ENCODE results near the gene GRID1.

Gene GRID1

GRCh38 chr10:86339226-86339865 lies 27.2 kb downstream of the GRID1 start:
- no peak for DNase-seq (ENCODE audit: low read depth in 2 of 2)

GRCh38 chr10:86337121-86337601 lies 29.4 kb downstream of the GRID1 start:
- no peak for DNase-seq (ENCODE audit: low read depth in 2 of 2)

- no peak for DNase-seq (ENCODE audit: low read depth in 2 of 2)
Observed at GRCh38 chr10:86336341-86336740, 30.3 kb downstream of the GRID1 start.

DNA sequence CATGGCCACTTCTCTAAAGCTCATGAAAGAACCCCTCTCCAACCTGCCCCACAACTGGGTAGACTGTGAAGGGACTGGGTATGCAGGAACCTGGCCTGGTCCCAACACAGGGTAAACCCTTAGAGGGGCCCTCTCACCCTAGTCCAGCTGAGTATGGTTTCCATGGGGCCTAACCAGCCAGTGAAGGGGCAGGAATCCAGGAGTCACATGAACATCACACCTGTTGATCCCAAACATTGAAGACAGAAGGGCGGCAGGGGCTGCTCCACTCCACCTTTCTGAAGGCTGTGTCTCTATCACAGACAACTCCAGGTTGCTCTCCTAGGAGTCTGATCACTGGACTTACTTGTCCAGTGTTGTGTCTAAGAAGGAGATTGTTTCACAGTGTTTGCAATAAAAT lies 30.8 kb downstream of the GRID1 start:
- no peak for DNase-seq (ENCODE audit: low read depth in 2 of 2)

DNA sequence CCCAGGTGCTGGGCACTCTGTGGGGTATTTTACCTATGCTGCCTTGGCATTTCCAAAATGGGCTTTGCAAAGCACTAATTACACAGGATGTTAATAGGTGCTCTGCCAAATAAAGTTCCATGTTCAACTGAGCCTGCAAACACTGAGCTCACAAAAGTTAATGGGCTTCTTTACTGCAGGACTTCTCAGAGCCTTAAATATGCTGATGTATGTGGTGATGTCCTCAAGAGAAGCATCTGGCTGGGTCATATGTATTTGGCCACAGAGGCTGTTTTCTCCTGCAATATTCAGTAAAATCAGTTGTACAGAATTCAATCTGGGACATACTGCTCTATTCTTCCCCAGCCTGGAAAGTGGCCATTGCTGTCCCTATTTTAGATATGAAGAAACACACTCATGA lies 31.3 kb downstream of the GRID1 start:
- DNase-seq (ENCODE audit: low read depth in 2 of 2) = no peak

DNA sequence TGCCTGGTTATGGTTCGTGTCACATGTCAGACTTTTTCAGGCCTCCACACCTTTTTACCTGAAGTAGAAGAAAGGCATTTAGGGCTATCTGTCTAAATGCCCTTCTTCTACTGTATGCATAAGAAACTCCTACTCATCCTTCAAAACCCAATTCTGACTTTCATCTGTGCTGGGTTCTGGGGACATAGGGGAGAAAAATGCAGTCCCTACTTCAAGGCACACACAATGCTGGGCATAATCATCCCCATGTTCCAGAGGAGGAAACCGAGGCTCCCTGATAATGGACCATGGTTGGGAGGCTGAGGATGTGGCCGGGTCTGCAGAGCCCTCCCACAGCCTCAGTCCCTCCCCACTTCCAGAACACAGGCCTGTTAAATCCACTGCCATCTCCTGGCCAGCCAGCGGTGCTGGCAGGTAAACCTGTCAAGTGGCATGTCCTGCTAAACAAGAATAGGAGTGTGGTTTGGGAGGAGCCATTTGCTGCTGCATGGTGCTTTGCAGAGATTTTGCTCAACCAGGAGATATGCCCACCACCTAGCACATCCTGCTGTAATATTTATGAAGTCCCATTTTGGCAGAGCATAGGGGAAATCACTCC lies 32.0 kb downstream of the GRID1 start:
- no peak for DNase-seq (ENCODE audit: low read depth in 2 of 2)

DNA sequence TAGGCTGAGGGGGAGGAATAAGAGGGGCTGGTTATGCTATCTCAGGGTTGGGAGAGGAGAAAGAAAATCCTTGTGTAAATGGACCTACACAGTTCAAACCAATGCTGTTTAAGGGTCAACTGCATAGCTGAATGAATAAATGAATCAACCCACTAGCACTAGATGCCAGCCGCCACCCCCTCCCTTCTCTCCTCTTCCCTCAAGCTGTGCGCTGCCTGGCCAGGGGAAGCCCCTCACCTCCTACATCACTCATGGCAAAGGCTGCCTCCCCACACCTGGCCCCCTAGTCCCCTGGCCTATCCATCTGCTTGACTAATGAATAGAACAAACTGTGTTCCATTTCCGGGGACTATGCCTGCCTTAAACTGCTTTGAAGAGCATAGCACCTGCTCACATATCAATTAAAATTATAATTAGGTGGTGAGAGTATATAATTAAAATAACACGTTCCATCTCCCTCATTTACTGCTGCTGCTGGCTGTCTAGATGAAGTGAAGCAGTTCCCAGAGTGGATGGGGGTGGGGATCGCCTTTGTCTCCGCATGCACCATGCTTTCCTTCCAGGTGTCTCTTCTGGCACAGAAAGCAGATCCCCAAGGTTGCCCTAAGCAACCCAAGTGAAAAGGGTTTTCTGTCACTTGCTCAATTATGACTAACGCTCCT lies 32.6 kb downstream of the GRID1 start:
- no peak for DNase-seq (ENCODE audit: low read depth in 2 of 2)

DNA sequence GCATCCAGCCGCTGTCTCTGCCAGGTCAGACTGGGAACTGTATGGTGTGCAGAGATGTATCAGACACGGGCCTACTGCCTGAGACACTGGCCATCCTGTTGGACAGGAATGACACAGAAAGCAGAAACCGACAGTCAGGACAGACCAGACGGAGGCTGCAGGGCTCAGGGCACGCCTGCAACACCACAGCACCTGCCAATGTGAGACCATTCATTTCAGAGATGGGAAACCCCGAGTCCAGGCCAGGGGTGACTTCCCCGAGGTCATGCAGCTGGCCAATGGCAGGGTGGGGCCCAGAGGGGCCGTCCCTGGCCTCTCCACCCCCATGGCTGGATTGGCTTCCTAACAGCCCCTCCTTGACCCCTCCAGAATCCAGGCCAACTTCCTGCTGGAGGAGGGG lies 34.7 kb downstream of the GRID1 start:
- DNase-seq (ENCODE audit: low read depth in 2 of 2) = no peak

DNA sequence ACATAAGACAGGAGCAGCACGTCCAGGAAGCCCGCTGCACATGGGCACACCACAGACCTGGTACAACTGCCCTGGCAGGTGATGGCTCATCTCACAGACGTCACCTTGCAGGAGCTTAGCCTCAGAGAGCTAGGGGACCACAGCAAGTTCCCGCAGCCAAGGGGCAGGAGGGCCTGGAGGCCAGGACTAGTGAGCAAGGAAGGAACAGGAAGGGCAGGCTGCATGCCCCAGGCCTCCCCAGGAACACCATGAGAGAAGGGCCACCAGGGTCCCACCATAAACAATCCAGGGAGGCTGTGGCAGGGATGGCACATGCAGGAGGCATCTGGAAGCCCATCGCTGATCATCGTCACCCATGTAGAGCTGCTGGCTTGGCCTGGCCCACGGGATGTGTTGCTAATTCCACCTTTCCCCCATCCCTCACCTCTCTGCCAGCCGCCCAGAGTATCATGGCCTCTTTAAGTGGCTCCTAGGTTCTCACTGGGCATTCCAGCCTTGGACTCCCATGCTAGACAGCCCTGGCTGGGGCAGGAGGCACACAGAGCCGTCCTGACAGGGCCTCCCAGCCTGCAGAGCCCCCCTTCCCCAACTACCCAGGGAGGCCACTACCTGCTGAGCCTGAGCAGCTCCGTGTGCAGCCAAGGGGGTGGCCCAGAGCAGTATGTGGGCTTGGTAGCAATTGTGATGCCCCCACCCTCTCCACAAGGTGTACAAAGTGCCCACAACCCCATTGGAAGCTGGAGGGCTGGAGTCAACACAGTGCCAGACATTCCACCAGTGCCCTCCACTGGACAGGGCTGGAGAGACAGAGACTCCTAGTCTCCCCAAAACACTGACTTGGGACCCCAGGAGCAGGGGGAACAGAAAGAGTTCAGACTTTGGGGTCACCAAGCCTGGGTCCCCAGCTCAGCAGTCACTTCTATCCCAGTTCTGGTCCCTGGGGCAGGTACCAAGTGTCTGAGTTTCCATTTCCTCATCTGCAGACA lies 35.5 kb downstream of the GRID1 start:
- DNase-seq (ENCODE audit: low read depth in 2 of 2) = no peak

- DNase-seq (ENCODE audit: low read depth in 2 of 2) = no peak
Observed at GRCh38 chr10:86329896-86330680, 36.5 kb downstream of the GRID1 start.

- DNase-seq (ENCODE audit: low read depth in 2 of 2) = no peak
Observed at GRCh38 chr10:86329093-86329710, 37.4 kb downstream of the GRID1 start.

- no peak for DNase-seq (ENCODE audit: low read depth in 2 of 2)
Observed at GRCh38 chr10:86327954-86328725, 38.5 kb downstream of the GRID1 start.

DNA sequence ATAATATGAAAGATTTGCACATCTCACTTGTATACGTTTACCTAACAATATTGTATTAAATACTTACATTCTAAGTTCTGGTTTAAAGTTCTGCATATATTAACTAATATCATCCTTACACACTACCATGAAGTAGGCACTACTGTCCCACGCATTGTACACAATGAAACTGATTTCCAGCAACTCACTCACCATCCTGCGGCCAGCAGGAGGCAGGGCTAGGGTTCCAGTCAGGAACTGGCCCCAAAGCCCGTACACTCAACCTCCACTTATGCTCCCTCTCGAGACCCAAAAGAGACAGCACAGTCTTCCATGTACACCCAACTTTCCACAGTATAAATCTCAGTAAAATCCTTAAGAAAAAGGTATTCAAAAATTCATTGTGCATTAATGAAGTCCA lies 41.4 kb downstream of the GRID1 start:
- no peak for DNase-seq (ENCODE audit: low read depth in 2 of 2)

- no peak for DNase-seq (ENCODE audit: low read depth in 2 of 2)
Observed at GRCh38 chr10:86321568-86321967, 45.0 kb downstream of the GRID1 start.

GRCh38 chr10:86319676-86320075 lies 46.9 kb downstream of the GRID1 start:
- no peak for DNase-seq (ENCODE audit: low read depth in 2 of 2)

GRCh38 chr10:86317949-86318725 lies 48.5 kb downstream of the GRID1 start:
- no peak for DNase-seq (ENCODE audit: low read depth in 2 of 2)

DNA sequence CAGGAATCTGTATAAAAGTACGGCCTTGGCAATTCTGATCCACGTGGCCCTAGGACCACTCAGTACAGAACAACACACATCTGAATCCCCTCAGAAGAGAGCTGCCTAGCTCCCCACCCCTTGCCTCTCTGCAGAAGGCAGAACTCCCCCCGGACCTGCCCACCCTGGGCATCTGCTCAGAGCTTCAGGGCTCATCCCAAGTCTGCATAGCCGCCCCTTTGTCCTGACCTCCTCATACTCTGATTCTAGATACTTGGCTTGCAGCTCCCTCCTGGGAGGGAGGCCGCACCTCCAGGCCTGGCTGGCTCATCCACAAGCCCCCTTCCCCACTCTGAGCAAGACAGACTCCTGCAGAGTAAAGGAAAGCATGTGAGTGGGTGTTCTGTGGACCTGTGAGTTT lies 49.6 kb downstream of the GRID1 start:
- no peak for DNase-seq (ENCODE audit: low read depth in 2 of 2)

DNA sequence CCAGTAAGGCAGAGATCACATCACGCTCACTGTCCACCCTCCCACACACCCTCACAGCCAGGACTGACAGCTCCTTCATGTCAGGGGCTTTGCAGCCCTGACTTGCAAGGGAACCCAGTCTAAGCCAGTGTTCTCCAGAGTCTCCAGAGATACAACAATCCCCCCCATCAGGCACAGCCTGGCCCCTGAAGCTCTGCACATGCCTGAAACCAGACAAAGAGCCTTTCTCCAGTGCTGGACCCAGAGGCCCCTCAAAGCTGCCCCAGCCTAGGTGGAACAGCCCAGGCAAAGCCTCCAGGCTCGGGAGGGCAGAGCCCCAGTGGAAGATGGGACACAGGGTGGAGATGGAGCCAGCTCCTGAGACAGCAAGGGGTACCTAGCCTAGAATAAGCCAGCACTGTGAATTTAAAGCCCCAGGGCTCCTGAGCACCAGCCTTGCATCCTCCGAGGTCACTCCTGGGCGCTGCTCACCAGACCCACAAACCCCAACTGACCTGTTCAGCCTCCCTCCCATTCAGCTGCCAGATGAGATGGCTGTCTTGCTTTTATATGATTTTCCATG lies 50.2 kb downstream of the GRID1 start:
- DNase-seq (ENCODE audit: low read depth in 2 of 2) = no peak

DNA sequence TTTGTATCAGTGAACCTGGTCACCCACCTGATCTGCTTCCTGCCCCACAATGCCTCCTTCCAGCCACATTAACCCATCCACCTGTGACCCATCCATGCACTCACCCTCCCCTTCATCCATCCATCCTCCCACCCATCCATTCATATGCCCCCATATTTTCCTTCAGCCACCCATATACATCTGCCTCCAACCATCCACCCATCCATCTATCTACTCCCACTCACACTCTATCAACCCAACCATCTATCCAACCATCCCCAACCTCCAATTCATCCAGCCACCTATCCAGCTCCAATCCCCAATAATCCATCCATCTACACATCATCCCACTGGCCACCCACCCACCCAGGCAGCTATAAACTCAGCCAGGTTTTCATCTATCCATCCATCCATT lies 51.0 kb downstream of the GRID1 start:
- DNase-seq (ENCODE audit: low read depth in 2 of 2) = no peak

Measured in activated CD8-positive, alpha-beta memory T cell treated with anti-CD3 and anti-CD28 coated beads for 4 hours (primary cell).